ENCODE results near the gene MIPEP.

The MIPEP gene

GRCh38 chr13:23811366-23812062 lies 77.7 kb downstream of the MIPEP start:
- peak in 1 of 2 donors; percentile 29 for DNase-seq
- Histone ChIP-seq H2AFZ (ENCODE audit: insufficient read depth, low read length, poor library complexity) (no peak overlapping the region), H3K14ac (ENCODE audit: low read length) (peak overlapping the region; percentile 74), H3K27ac (ENCODE audit: low read depth, low read length) (peak overlapping the region; percentile 92), H2BK5ac (ENCODE audit: low read depth, low read length, poor library complexity) (peak overlapping the region; percentile 91), H3K4me1 (ENCODE audit: control insufficient read depth in 1 of 2, insufficient read depth in 2 of 2, low read length in 2 of 2) (peaks cover 11 to 13% of the 10 kb centered on the region in 2 experiments), H2BK12ac (ENCODE audit: low read length) (peak overlapping the region; percentile 85), H3K4me2 (ENCODE audit: low read length) (peak overlapping the region; percentile 20), H3K4ac (ENCODE audit: low read depth, low read length) (no peak overlapping the region), H3K23ac (ENCODE audit: low read length) (no peak overlapping the region), H4K91ac (ENCODE audit: low read depth, low read length) (peak overlapping the region; percentile 84), H3K9ac (ENCODE audit: low read length) (no peak overlapping the region), H3K9me3 (ENCODE audit: insufficient read depth, low read depth, low read length) (no peaks in the 10 kb centered on the region), H3K18ac (ENCODE audit: low read length) (peak overlapping the region; percentile 23), H4K12ac (ENCODE audit: low read depth, low read length) (no peak overlapping the region), H3K36me3 (ENCODE audit: control insufficient read depth in 1 of 2, insufficient read depth in 2 of 2, low read length in 2 of 2) (no peaks in the 10 kb centered on the region), H3K79me2 (ENCODE audit: control insufficient read depth, insufficient read depth, low read length, poor library complexity) (no peaks in the 10 kb centered on the region), H2AK5ac (ENCODE audit: low read length) (no peak overlapping the region), H3K27me3 (ENCODE audit: insufficient read depth, low read length) (no peaks in the 10 kb centered on the region), H3K4me3 (ENCODE audit: low read depth, low read length) (no peak overlapping the region), H2BK120ac (ENCODE audit: insufficient read depth, low read length, poor library complexity) (peak overlapping the region; percentile 55), H3K79me1 (ENCODE audit: low read length) (peaks cover 13% of the 10 kb centered on the region), H4K8ac (ENCODE audit: low read depth, low read length) (peak overlapping the region; percentile 8)
- WGBS (ENCODE audit: extremely low coverage, insufficient coverage, insufficient read length) = no CpG with 5 or more reads among the region's 3 CpGs

- Histone ChIP-seq H4K91ac (ENCODE audit: low read depth, low read length) (no peak overlapping the region), H4K8ac (ENCODE audit: low read depth, low read length) (peak overlapping the region; percentile 73), H3K14ac (ENCODE audit: low read length) (peak overlapping the region; percentile 44), H3K4me3 (ENCODE audit: low read depth, low read length) (no peak overlapping the region), H2BK120ac (ENCODE audit: insufficient read depth, low read length, poor library complexity) (peak overlapping the region; percentile 72), H3K79me2 (ENCODE audit: control insufficient read depth, insufficient read depth, low read length, poor library complexity) (no peaks in the 10 kb centered on the region), H4K12ac (ENCODE audit: low read depth, low read length) (no peak overlapping the region), H3K27ac (ENCODE audit: low read depth, low read length) (peak overlapping the region; percentile 93), H3K9ac (ENCODE audit: low read length) (no peak overlapping the region), H2BK12ac (ENCODE audit: low read length) (peak overlapping the region; percentile 76), H3K4me1 (ENCODE audit: control insufficient read depth in 1 of 2, insufficient read depth in 2 of 2, low read length in 2 of 2) (peaks cover 11 to 13% of the 10 kb centered on the region in 2 experiments), H3K27me3 (ENCODE audit: insufficient read depth, low read length) (no peaks in the 10 kb centered on the region), H2AFZ (ENCODE audit: insufficient read depth, low read length, poor library complexity) (no peak overlapping the region), H3K23ac (ENCODE audit: low read length) (no peak overlapping the region), H3K4ac (ENCODE audit: low read depth, low read length) (no peak overlapping the region), H2AK5ac (ENCODE audit: low read length) (no peak overlapping the region), H3K36me3 (ENCODE audit: control insufficient read depth in 1 of 2, insufficient read depth in 2 of 2, low read length in 2 of 2) (no peaks in the 10 kb centered on the region), H3K79me1 (ENCODE audit: low read length) (peaks cover 13% of the 10 kb centered on the region), H3K9me3 (ENCODE audit: insufficient read depth, low read depth, low read length) (no peaks in the 10 kb centered on the region), H3K4me2 (ENCODE audit: low read length) (no peak overlapping the region), H3K18ac (ENCODE audit: low read length) (no peak overlapping the region), H2BK5ac (ENCODE audit: low read depth, low read length, poor library complexity) (peak overlapping the region; percentile 88)
- no CpG with 5 or more reads among the region's 7 CpGs for WGBS (ENCODE audit: extremely low coverage, insufficient coverage, insufficient read length)
- DNase-seq = no peak
Observed at GRCh38 chr13:23810685-23811240, 78.4 kb downstream of the MIPEP start.

DNA sequence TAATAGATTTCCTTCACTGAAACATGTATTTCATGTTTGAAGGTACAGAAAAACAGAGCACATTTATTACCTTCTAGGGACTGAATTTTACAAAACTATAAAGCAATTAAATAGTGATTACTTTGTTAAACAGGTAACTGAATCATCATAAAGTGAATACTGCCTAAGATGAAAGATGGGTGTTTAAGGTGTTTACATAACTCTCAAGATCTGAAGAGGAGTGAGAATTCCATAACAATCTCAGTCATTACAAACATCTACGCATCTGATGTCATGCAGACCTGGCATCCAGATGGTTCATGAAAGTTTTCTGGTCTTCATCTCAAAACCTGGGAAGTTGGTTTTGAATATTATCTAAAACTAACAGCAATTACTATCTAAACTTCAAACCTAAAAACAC lies 80.4 kb downstream of the MIPEP start:
- Histone ChIP-seq H3K79me2 (ENCODE audit: control insufficient read depth, insufficient read depth, low read length, poor library complexity) (no peaks in the 10 kb centered on the region), H3K23ac (ENCODE audit: low read length) (no peak overlapping the region), H3K9me3 (ENCODE audit: insufficient read depth, low read depth, low read length) (no peaks in the 10 kb centered on the region), H3K4me2 (ENCODE audit: low read length) (no peak overlapping the region), H3K36me3 (ENCODE audit: control insufficient read depth in 1 of 2, insufficient read depth in 2 of 2, low read length in 2 of 2) (no peaks in the 10 kb centered on the region), H3K14ac (ENCODE audit: low read length) (no peak overlapping the region), H4K12ac (ENCODE audit: low read depth, low read length) (no peak overlapping the region), H2AK5ac (ENCODE audit: low read length) (no peak overlapping the region), H3K79me1 (ENCODE audit: low read length) (peaks cover 13% of the 10 kb centered on the region), H2BK12ac (ENCODE audit: low read length) (no peak overlapping the region), H3K27me3 (ENCODE audit: insufficient read depth, low read length) (no peaks in the 10 kb centered on the region), H2AFZ (ENCODE audit: insufficient read depth, low read length, poor library complexity) (no peak overlapping the region), H2BK120ac (ENCODE audit: insufficient read depth, low read length, poor library complexity) (no peak overlapping the region), H3K27ac (ENCODE audit: low read depth, low read length) (no peak overlapping the region), H4K91ac (ENCODE audit: low read depth, low read length) (no peak overlapping the region), H4K8ac (ENCODE audit: low read depth, low read length) (no peak overlapping the region), H3K4me3 (ENCODE audit: low read depth, low read length) (no peak overlapping the region), H3K4ac (ENCODE audit: low read depth, low read length) (no peak overlapping the region), H3K9ac (ENCODE audit: low read length) (no peak overlapping the region), H3K4me1 (ENCODE audit: control insufficient read depth in 1 of 2, insufficient read depth in 2 of 2, low read length in 2 of 2) (peaks cover 11 to 13% of the 10 kb centered on the region in 2 experiments), H3K18ac (ENCODE audit: low read length) (no peak overlapping the region), H2BK5ac (ENCODE audit: low read depth, low read length, poor library complexity) (no peak overlapping the region)
- DNase-seq = peak; percentile 15 to 76
- WGBS (ENCODE audit: extremely low coverage, insufficient coverage, insufficient read length) = no CpG with 5 or more reads among the region's 1 CpG

- H3K23ac ChIP-seq (ENCODE audit: low read length) = no peak overlapping the region
- H4K12ac ChIP-seq (ENCODE audit: low read depth, low read length) = no peak overlapping the region
- H3K14ac ChIP-seq (ENCODE audit: low read length) = no peak overlapping the region
- peaks cover 8% of the 10 kb centered on the region for H3K79me1 ChIP-seq (ENCODE audit: low read length)
- H3K36me3 ChIP-seq (ENCODE audit: control insufficient read depth in 1 of 2, insufficient read depth in 2 of 2, low read length in 2 of 2) = no peaks in the 10 kb centered on the region
- no peak overlapping the region for H2BK5ac ChIP-seq (ENCODE audit: low read depth, low read length, poor library complexity)
- H4K8ac ChIP-seq (ENCODE audit: low read depth, low read length) = no peak overlapping the region
- H3K27ac ChIP-seq (ENCODE audit: low read depth, low read length) = no peak overlapping the region
- no peak overlapping the region for H3K18ac ChIP-seq (ENCODE audit: low read length)
- H3K4me2 ChIP-seq (ENCODE audit: low read length) = no peak overlapping the region
- H3K27me3 ChIP-seq (ENCODE audit: insufficient read depth, low read length) = no peaks in the 10 kb centered on the region
- H2AK5ac ChIP-seq (ENCODE audit: low read length) = no peak overlapping the region
- H3K79me2 ChIP-seq (ENCODE audit: control insufficient read depth, insufficient read depth, low read length, poor library complexity) = no peaks in the 10 kb centered on the region
- no peak overlapping the region for H3K9ac ChIP-seq (ENCODE audit: low read length)
- no peaks in the 10 kb centered on the region for H3K9me3 ChIP-seq (ENCODE audit: insufficient read depth, low read depth, low read length)
- no peak overlapping the region for H2BK120ac ChIP-seq (ENCODE audit: insufficient read depth, low read length, poor library complexity)
- 100% methylated on average over 2 of the region's 4 CpGs for WGBS (ENCODE audit: extremely low coverage, insufficient coverage, insufficient read length)
- peaks cover 7 to 9% of the 10 kb centered on the region in 2 experiments for H3K4me1 ChIP-seq (ENCODE audit: control insufficient read depth in 1 of 2, insufficient read depth in 2 of 2, low read length in 2 of 2)
- H2BK12ac ChIP-seq (ENCODE audit: low read length) = no peak overlapping the region
- no peak overlapping the region for H4K91ac ChIP-seq (ENCODE audit: low read depth, low read length)
- H3K4ac ChIP-seq (ENCODE audit: low read depth, low read length) = no peak overlapping the region
- no peak overlapping the region for H2AFZ ChIP-seq (ENCODE audit: insufficient read depth, low read length, poor library complexity)
- no peak overlapping the region for H3K4me3 ChIP-seq (ENCODE audit: low read depth, low read length)
- DNase-seq = peak in 1 of 2 donors; percentile 67
Observed at GRCh38 chr13:23806874-23807526, 82.2 kb downstream of the MIPEP start.

All from trophoblast cell (in vitro differentiated cells and primary cell).